CD4-positive, alpha-beta T cell treated with Interleukin-17A for 4 hours (primary cell): ENCODE results near the gene RND1.
A peak's percentile ranks its signal among the peaks of the same experiment; 100 is the strongest.
"Not testable (repeated sequence)": the region's sequence is repeated elsewhere in the genome, so short reads cannot be mapped to it uniquely, and the experiment has no call there.

Experiments used
- DNase-seq: peaks from one replicate; pipeline ENCODE4 v3.0.0-alpha.2; 2020; ENCODE audit warnings: mixed read lengths

RND1 gene

DNA sequence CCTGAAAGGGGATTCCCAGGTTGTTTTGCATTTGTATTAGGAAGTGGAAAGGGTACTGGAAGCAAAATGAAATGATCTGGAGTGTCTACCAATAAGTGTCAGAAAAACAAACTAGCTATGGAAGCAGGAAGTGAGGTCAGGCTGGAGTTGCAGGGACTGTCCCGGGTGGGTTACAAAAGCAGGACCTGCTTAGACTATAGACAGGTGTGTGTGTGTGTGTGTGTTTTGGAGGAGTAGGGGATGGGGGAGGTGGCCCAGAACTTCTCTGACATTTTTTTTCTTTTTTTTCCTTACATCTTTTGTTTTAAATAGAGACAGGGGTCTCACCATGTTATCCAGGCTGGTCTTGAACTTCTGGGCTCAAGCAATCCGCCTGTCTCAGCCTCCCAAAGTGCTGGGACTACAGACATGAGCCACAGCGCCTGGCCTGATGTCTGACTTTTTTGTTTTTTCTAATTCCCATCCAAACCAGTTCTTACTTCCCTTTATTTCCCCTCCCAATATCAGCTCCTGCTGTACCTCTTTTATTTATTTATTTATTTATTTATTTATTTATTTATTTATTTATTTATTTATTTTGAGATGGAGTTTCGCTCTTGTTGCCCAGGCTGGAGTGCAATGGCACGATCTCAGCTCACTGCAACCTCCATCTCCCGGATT, 512 bp upstream of the RND1 start:
- DNase-seq: no peak

- no peak for DNase-seq
These were observed 2.4 kb downstream of the RND1 start for GRCh38 chr12:48863291-48863690.

- no peak for DNase-seq
These were observed 2.9 kb downstream of the RND1 start for GRCh38 chr12:48862760-48863159.

GRCh38 chr12:48861111-48861510, 4.6 kb downstream of the RND1 start:
- no peak for DNase-seq

- DNase-seq: not testable (repeated sequence)
These were observed 5.4 kb downstream of the RND1 start for GRCh38 chr12:48860236-48860635.

DNA sequence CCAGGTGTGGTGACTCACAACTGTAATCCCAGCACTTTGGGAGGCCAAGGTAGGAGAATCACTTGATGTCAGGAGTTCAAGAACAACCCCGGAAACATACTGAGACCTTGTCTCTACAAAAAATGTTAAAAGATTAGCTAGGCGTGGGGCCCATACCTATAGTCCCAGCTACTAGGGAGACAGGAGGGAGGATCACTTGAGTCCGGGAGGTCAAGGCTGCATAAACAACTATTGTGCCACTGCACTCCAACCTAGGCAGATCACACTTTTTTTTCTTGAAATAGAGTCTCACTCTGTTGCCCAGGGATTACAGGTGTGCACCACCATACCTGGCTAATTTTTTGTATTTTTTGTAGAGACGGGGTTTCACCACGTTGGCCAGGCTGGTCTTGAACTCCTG, 6.1 kb downstream of the RND1 start:
- DNase-seq: no peak

DNA sequence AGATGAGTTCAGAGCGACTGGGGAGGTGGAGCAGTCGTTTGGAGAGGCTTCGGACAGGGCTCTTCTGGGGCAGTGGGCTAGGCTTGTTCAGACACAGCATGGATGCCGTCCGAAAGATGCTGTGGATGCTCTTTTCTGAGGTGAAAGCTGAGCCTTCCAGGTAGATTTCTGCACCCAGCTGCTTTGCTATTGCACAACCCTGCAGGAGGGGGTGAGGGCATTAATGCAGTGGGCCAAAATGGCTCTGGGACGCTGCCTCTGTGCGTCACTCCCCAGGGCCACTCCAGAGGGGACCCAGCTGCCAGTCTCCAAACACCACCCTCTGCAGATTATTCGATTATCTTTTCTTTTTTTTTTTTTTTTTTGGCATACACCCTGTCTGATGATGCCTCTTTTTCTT, 7.6 kb downstream of the RND1 start:
- DNase-seq: no peak

DNA sequence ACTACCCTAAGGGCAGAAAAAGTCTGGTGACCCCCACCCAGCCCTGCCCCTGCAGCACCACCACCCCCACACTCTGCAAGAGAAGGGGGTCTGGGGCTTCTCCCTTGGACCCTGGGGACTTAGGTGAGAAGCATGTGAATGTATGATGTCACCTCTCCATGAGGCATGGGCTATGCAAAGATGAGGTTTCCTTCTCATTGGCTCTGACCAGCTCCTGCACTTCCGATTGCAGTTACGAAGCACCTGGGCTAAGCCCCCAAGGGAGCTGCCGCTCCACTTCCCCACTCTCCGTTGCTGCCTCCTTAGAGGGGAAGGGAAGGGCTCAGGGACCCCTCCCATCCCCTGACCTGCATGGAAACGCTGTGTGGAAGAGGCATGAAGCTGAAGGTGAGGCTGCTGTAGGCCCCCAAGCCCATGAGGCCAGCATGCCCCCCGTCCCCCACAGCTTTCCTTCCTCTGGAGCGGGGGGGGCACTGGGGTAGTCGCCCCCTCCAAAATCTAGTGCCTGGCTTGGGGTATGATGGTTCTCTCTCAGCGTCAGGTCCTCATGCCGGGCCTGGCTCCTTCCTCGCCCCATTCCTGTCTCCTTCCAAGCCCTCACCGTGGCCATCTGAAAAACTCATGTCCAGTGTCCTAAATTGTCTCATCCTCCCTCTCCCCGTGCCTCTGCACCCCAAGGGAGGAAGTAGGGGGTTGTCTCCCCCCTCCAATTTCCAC, 8.2 kb downstream of the RND1 start:
- DNase-seq: no peak

DNA sequence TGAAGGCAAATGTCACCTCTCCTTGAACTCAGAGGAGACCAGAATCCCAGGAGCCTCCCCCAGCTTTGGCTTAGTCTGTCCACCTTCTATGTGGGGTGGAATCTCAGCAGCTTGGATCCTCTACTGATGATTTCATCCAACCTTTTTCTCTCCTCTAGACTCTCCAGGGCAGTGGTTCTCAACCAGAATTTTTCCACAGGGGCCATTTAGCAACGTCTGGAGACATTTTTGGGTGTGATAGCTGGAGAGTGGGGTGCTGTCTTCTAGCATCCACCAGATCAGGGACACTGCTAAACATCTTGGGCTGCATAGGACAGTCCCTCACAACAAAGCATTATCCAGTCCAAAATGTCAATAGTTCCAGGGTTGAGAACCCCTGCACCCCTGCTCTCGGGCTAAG, 9.3 kb downstream of the RND1 start:
- DNase-seq: no peak

DNA sequence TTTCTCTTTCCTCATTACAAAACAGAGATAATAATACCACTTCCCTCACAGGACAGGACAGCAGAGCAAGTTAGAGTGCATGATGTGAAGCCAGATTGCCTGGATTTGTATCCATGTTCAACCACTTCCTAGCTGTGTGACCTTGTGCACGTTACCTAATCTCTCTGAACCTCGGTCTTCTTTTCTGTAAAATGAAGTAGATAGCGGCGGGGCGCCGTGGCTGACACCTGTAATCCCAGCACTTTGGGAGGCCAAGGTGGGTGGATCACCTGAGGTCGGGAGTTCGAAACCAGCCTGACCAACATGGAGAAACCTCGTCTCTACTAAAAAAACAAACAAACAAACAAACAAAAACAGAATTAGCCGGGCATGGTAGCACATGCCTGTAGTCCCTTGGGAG, 10.7 kb downstream of the RND1 start:
- DNase-seq: not testable (repeated sequence)

- DNase-seq: no peak
These were observed 11.2 kb downstream of the RND1 start for GRCh38 chr12:48854488-48854887.

DNA sequence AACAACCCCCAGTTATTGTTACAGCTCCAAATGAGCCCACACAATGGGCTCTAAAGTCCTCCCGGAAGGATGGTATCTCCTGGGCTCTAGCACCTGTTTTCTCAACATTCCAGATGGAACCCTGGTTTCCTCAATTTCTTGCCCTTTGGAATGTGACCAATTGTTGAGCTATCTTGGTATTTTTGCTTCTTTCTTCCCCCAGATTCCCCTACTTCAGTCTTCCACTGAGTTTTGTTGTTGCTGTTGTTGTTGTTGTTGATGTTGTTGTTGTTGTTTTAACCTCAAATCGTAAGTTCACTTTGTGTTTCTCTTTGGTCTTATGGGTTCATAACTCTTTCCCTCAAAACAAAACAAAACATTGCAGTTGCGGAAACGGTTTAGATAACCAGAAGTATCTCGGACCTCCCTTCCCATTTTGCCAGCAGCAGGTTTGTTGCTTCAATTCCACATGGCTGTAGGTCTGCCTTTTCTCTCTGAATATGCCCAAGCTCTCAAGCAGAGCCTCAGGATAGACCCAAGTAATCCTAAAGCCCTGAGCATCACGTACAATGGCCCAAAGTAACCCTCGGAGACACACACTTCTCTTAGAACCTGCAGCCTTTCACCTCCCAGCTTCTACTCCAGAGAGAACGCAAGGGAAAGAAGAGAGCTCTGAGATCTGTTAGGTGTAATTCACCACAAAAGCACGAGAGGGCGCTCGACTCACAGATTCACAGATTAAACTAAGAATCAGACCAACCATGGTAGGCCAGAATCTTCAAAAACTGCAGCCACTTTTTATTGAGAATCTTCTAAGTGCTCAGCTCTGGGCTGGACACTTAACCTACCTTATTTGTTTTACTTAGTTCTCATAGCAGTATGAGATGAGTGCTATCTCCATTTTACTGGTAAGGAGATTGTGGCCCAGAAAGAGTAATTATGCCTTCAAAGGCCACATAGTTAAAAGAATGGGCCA, 12.7 kb downstream of the RND1 start:
- DNase-seq: peak; percentile 93

GRCh38 chr12:48851883-48852733, 13.6 kb downstream of the RND1 start, which contains the start of gene DDX23:
Gene DDX23, minus strand, starts transcription at chr12:48852163. Its CDS starts 6,381 bp downstream, at chr12:48845782.
- peak; percentile 93 for DNase-seq

DNA sequence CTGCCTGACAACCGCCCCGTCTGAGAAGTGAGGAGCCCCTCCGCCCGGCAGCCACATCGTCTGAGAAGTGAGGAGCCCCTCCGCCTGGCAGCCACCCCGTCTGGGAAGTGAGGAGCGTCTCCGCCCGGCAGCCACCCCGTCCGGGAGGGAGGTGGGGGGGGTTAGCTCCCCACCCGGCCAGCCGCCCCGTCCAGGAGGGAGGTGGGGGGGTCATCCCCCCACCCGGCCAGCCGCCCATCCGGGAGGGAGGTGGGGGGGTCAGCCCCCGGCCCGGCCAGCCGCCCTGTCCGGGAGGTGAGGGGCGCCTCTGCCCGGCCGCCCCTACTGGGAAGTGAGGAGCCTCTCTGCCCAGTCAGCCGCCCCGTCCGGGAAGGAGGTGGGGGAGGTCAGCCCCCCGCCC, 23.6 kb downstream of the RND1 start:
- not testable (repeated sequence) for DNase-seq

- DNase-seq: no peak
These were observed 27.6 kb downstream of the RND1 start for GRCh38 chr12:48838048-48838447.

GRCh38 chr12:48832321-48833060, 33.2 kb downstream of the RND1 start:
- no peak for DNase-seq

GRCh38 chr12:48831257-48831656, 34.4 kb downstream of the RND1 start:
- no peak for DNase-seq

DNA sequence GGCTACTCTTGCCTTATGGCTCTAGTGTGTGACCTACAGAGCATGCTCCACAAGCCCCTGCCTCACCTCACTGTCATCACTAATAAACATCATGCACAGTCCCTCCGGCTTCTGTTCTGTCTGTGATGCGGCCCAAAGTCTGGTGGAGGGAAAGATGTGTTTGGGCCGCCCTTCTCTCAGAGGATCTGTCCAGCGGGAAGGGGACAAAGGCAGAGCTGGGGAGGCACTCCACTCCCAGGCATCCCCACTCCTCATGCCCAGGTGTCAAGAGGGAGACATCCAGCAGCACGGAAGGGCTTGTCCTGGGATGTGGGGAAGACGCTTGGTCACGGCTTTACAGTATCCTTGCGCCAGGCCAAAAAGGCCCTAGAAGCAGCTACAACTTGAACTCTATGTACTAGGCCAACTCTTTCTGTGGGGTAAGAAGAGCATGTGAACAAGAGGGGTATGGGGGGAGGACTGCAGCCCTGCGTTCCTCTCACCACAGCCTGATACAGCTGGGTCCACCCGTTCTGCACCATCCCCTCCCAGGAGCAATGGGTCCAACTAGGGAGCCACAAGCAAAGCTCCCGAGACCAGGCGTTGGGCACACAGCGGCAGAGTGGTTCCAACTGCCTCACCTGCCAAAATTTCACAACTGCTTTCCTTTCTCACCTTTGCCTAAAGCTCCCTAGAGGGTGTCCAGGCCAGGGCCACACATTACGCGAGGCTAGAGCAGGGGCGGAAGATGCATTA, 36.7 kb downstream of the RND1 start:
- DNase-seq: no peak

DNA sequence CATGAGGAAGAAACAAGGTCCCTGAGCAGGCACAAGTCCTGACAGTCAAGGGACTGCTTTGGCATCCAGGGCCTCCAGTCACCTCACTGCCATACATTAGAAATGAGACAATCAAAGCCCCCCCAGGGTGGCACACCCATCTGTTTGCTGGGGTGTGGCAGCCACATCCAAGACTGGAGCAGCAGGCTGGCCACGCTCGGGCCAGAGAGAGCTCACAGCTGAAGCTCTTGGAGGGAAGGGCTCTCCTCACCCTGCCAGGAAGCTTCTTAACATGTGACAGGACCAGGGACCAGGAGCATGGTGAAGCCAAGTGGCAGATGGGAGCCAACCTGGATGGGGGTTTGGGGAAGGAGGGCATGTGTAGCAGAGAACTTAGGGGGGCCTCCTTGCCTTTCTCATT, 37.4 kb downstream of the RND1 start:
- no peak for DNase-seq

- no peak for DNase-seq
These were observed 38.1 kb downstream of the RND1 start for GRCh38 chr12:48827513-48828096.

GRCh38 chr12:48827026-48827425, 38.6 kb downstream of the RND1 start:
- DNase-seq: no peak
